PC-3 (cell line): ENCODE data around the gene RXRA. TPM values are rescaled to one million over a fixed set of nuclear protein-coding genes. Genes with fewer than 3 reads are reported as not detected.

Experiments
- ATAC-seq: fragments of 200-7000 bp; cut with Tn5 transposase; 2 replicates; pipeline ENCODE4 v1.9.1; 2020; ENCODE audit warnings: mild to moderate bottlenecking, moderate library complexity
- BruUV-seq: library from RNA; stranded (reverse); fragments of 400-500 nt; replicated peaks from 2 replicates; lab custom pipeline; 2021; lab: Mats Ljungman, UMichigan
- CTCF ChIA-PET: fragments of 300-600 bp; sonication (Branson Sonifier 250); formaldehyde crosslinking; loops from one replicate; lab custom pipeline; 2022; ENCODE audit warnings: antibody characterized with exemption; lab: Charles Lee
- POLR2A ChIA-PET: fragments of 300-600 bp; sonication (Branson Sonifier 250); formaldehyde crosslinking; loops from one replicate; lab custom pipeline; 2022; ENCODE audit warnings: antibody characterized with exemption; ENCODE audit not compliant: unreplicated experiment; lab: Charles Lee
- DNase-seq: peaks from one replicate; pipeline ENCODE4 v3.0.0-alpha.2; 2015
- H2AFZ ChIP-seq: fragments of 300-600 bp; sonication (generic); 2 replicates; pipeline ENCODE4 v1.6.0; 2016; ENCODE audit warnings: antibody characterized with exemption, low read length
- H3F3A ChIP-seq: fragments of 300-600 bp; sonication (generic); one replicate; pipeline ENCODE4 v1.6.0; 2017; ENCODE audit warnings: antibody characterized with exemption, low read length, control low read depth, mild to moderate bottlenecking; ENCODE audit not compliant: unreplicated experiment
- H3K27ac ChIP-seq: fragments of 300-600 bp; sonication (generic); 2 replicates; pipeline ENCODE4 v1.5.1; 2016; ENCODE audit warnings: mild to moderate bottlenecking, low read length
- H3K27me3 ChIP-seq: fragments of 300-600 bp; sonication (generic); 2 replicates; pipeline ENCODE4 v1.6.1; 2016; ENCODE audit warnings: low read length, mixed read lengths
- H3K36me3 ChIP-seq: fragments of 300-600 bp; sonication (generic); 2 replicates; pipeline ENCODE4 v1.6.1; 2016; ENCODE audit warnings: low read depth, mixed run types, low read length, mixed read lengths
- H3K4me1 ChIP-seq: fragments of 300-600 bp; sonication (generic); 2 replicates; pipeline ENCODE4 v1.5.1; 2016; ENCODE audit warnings: low read length; ENCODE audit not compliant: insufficient read depth
- H3K4me2 ChIP-seq: fragments of 300-600 bp; sonication (generic); 2 replicates; pipeline ENCODE4 v1.6.0; 2016; ENCODE audit warnings: low read length
- H3K4me3 ChIP-seq: fragments of 300-600 bp; sonication (generic); 2 replicates; pipeline ENCODE4 v1.5.1; 2016; ENCODE audit warnings: mild to moderate bottlenecking, low read length, mixed read lengths
- H3K79me2 ChIP-seq: fragments of 300-600 bp; sonication (generic); 2 replicates; pipeline ENCODE4 v1.6.1; 2017; ENCODE audit warnings: low read length, mixed read lengths
- H3K9ac ChIP-seq: fragments of 300-600 bp; sonication (generic); 2 replicates; pipeline ENCODE4 v1.6.0; 2016; ENCODE audit warnings: mild to moderate bottlenecking, low read length
- H3K9me2 ChIP-seq: fragments of 300-600 bp; sonication (generic); replicated peaks from 2 replicates; pipeline ENCODE4 v1.6.1; 2016; ENCODE audit warnings: mixed run types, low read length, mixed read lengths
- H3K9me3 ChIP-seq: fragments of 300-600 bp; sonication (generic); 2 replicates; pipeline ENCODE4 v1.6.1; 2016; ENCODE audit warnings: low read length, mixed read lengths
- H4K20me1 ChIP-seq: fragments of 300-600 bp; sonication (generic); 2 replicates; pipeline ENCODE4 v1.6.1; 2016; ENCODE audit warnings: low read length, mixed read lengths
- EZH2 ChIP-seq: fragments of 300-600 bp; sonication (generic); IDR thresholded peaks from one replicate; pipeline ENCODE4 v1.6.1; 2017; ENCODE audit warnings: antibody characterized with exemption, mild to moderate bottlenecking, low read length; ENCODE audit not compliant: unreplicated experiment
- EZH2phosphoT487 ChIP-seq: fragments of 300-600 bp; sonication (generic); IDR thresholded peaks from 2 replicates; pipeline ENCODE4 v1.6.1; 2018; ENCODE audit warnings: mild to moderate bottlenecking, antibody characterized with exemption, low read length, borderline replicate concordance
- intact Hi-C: fragments of 100-400 bp; cut with micrococcal nuclease; formaldehyde crosslinking; loops from 2 replicates; pipeline ENCODE4 v1.9.0; 2023
- total RNA-seq: library from RNA; depleted of rRNA; stranded (reverse); fragments of >200 nt; gene quantifications from 2 replicates; pipeline ENCODE4 v1.2.3, GENCODE V29; 2014
- TF ChIP-seq, protein P1 (sequence below): fragments of 300-600 bp; sonication (generic); conservative IDR thresholded peaks from 2 replicates; pipeline ENCODE4 v1.5.1; 2017; ENCODE audit warnings: antibody characterized with exemption, low read depth, mild to moderate bottlenecking, low read length

The RXRA gene
- total RNA-seq, 1 experiment from 2014 or later: 17.5 TPM

DNA sequence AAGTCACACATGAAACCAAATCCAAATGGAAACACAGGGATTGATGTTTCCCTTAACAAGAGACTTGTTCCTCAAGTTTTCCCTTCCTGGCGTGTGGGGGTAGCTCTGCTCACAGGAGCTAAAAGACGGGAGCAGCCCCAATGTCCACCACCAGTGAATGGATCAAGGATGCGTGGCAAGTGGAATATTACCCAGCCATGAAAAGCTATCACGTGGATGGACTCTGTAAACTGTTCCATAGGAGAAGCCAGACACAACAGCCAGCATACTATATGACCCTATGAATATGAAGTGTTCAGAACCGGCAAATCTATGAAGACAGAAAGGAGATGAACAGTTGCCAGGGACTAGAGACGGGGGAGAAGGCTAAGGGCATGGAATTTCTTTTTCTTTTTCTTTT lies 28.3 kb upstream of the RXRA start:
- Histone ChIP-seq H3K9me2 (no peaks in the 10 kb centered on the region), H4K20me1 (no peaks in the 10 kb centered on the region), H3K4me1 (peaks cover 5% of the 10 kb centered on the region), H3K27ac (no peak overlapping the region), H3K27me3 (no peaks in the 10 kb centered on the region), H3F3A (no peaks in the 10 kb centered on the region), H3K4me3 (no peak overlapping the region), H3K36me3 (no peaks in the 10 kb centered on the region), H3K79me2 (no peaks in the 10 kb centered on the region), H3K9me3 (no peaks in the 10 kb centered on the region), H3K4me2 (no peak overlapping the region), H3K9ac (no peak overlapping the region), H2AFZ (no peak overlapping the region)
- intact Hi-C loops: no loop called here
- BruUV-seq: no TSS peak
- CTCF ChIA-PET: no interaction called here
- ATAC-seq: no peak
- TF ChIP-seq, protein P1, sequence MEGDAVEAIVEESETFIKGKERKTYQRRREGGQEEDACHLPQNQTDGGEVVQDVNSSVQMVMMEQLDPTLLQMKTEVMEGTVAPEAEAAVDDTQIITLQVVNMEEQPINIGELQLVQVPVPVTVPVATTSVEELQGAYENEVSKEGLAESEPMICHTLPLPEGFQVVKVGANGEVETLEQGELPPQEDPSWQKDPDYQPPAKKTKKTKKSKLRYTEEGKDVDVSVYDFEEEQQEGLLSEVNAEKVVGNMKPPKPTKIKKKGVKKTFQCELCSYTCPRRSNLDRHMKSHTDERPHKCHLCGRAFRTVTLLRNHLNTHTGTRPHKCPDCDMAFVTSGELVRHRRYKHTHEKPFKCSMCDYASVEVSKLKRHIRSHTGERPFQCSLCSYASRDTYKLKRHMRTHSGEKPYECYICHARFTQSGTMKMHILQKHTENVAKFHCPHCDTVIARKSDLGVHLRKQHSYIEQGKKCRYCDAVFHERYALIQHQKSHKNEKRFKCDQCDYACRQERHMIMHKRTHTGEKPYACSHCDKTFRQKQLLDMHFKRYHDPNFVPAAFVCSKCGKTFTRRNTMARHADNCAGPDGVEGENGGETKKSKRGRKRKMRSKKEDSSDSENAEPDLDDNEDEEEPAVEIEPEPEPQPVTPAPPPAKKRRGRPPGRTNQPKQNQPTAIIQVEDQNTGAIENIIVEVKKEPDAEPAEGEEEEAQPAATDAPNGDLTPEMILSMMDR: no peak
- TF ChIP-seq EZH2phosphoT487: no peak
- no peak for TF ChIP-seq EZH2
- no peak for DNase-seq
- POLR2A ChIA-PET: no interaction called here

DNA sequence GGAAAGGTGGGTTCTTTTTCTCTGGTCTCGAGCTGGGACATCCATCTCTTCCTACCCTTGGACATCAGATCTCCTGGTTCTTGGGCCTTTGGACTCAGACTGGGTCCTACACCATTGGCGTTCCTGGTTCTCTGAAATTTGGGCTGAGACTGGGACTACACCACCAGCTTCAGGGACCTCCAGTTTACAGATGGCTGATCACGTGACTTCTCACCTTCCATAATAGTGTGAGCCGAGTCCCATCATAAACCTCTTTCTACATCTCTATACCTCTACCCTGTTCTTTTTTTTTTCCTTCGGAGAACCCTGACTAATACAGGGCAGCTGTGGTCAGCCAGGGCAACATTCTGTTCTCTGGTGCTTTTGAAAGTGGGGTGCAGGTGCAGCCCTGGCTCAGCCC lies 27.2 kb upstream of the RXRA start:
- CTCF ChIA-PET: no interaction called here
- POLR2A ChIA-PET: interaction anchor here (0.6 kb wide), 1 partner anchor 73 kb away, joined by 3 read pairs; no protein-coding TSS in a partner anchor
- ATAC-seq (no peak), DNase-seq (no peak)
- Histone ChIP-seq H3F3A (no peaks in the 10 kb centered on the region), H3K4me3 (no peak overlapping the region), H3K9me3 (no peaks in the 10 kb centered on the region), H3K9ac (no peak overlapping the region), H3K4me1 (peaks cover 5% of the 10 kb centered on the region), H3K9me2 (no peaks in the 10 kb centered on the region), H3K27ac (no peak overlapping the region), H3K27me3 (no peaks in the 10 kb centered on the region), H2AFZ (no peak overlapping the region), H3K79me2 (no peaks in the 10 kb centered on the region), H3K4me2 (no peak overlapping the region), H4K20me1 (no peaks in the 10 kb centered on the region), H3K36me3 (no peaks in the 10 kb centered on the region)
- BruUV-seq: no TSS peak
- TF ChIP-seq EZH2 (no peak), EZH2phosphoT487 (no peak)
- TF ChIP-seq, protein P1: no peak
- intact Hi-C loops: no loop called here

DNA sequence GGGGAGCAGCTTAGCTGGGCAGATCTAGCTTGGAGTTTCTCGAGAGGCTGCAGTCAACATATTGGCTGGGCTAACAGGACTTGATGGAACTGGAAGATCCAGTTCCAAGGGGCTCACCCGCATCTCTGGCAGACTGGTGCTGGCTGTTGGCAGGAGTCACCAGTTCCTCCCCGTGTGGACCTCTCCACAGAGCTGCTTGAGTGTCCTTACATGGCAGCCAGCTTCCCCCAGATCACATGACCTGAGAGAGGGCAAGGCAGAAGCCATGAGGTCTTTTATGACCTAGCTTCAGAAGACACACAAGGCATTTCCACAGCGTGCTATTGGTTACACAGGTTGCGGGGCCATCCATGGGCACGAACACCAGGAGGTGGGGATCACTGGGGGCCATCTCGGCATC lies 26.4 kb upstream of the RXRA start:
- DNase-seq (no peak), ATAC-seq (no peak)
- Histone ChIP-seq H3K4me1 (peaks cover 5% of the 10 kb centered on the region), H3K27me3 (no peaks in the 10 kb centered on the region), H3K9me2 (no peaks in the 10 kb centered on the region), H3K36me3 (no peaks in the 10 kb centered on the region), H3K9me3 (no peaks in the 10 kb centered on the region), H3K79me2 (no peaks in the 10 kb centered on the region), H3K27ac (no peak overlapping the region), H2AFZ (no peak overlapping the region), H4K20me1 (no peaks in the 10 kb centered on the region), H3K4me3 (no peak overlapping the region), H3F3A (no peaks in the 10 kb centered on the region), H3K9ac (no peak overlapping the region), H3K4me2 (no peak overlapping the region)
- intact Hi-C loops: no loop called here
- ChIA-PET CTCF (no interaction called here), POLR2A (no interaction called here)
- no TSS peak for BruUV-seq
- no peak for TF ChIP-seq EZH2
- TF ChIP-seq EZH2phosphoT487: no peak
- TF ChIP-seq, protein P1: no peak
